Karpas-422 (cell line): ENCODE measurements around the gene ARL4D. TPM values are rescaled to one million over a fixed set of nuclear protein-coding genes. Genes with fewer than 3 reads are reported as not detected.

Source experiments
- DNase-seq: peaks from one replicate; pipeline ENCODE4 v3.0.0-alpha.2; 2015
- H2AFZ ChIP-seq: fragments of 200-600 bp; sonication (generic); 2 replicates; pipeline ENCODE4 v1.6.1; 2014; ENCODE audit warnings: antibody characterized with exemption, low read length, mixed read lengths
- H3K27ac ChIP-seq: fragments of 200-600 bp; sonication (generic); 2 replicates; pipeline ENCODE4 v1.5.1; 2014; ENCODE audit warnings: mild to moderate bottlenecking, low read length, moderate library complexity
- H3K27me3 ChIP-seq: fragments of 200-600 bp; sonication (generic); 2 replicates; pipeline ENCODE4 v1.6.1; 2014; ENCODE audit warnings: low read length, mixed read lengths
- H3K36me3 ChIP-seq: fragments of 200-600 bp; sonication (generic); 2 replicates; pipeline ENCODE4 v1.6.1; 2014; ENCODE audit warnings: low read length, mixed read lengths; ENCODE audit not compliant: insufficient read depth
- H3K4me1 ChIP-seq: fragments of 200-600 bp; sonication (generic); 2 replicates; pipeline ENCODE4 v1.6.1; 2014; ENCODE audit warnings: mild to moderate bottlenecking, low read length, mixed read lengths
- H3K4me2 ChIP-seq: fragments of 200-600 bp; sonication (generic); 2 replicates; pipeline ENCODE4 v1.6.1; 2014; ENCODE audit warnings: low read length, low read depth, mild to moderate bottlenecking; ENCODE audit not compliant: poor library complexity, severe bottlenecking
- H3K4me3 ChIP-seq: fragments of 200-600 bp; sonication (generic); 2 replicates; pipeline ENCODE4 v1.5.1; 2014; ENCODE audit warnings: mild to moderate bottlenecking, antibody characterized with exemption, low read length, mixed read lengths
- H3K79me2 ChIP-seq: fragments of 200-600 bp; sonication (generic); 2 replicates; pipeline ENCODE4 v1.6.1; 2014; ENCODE audit warnings: mild to moderate bottlenecking, low read length, mixed read lengths
- H3K9ac ChIP-seq: fragments of 200-600 bp; sonication (generic); 2 replicates; pipeline ENCODE4 v1.6.0; 2014; ENCODE audit warnings: low read length
- H3K9me2 ChIP-seq: fragments of 200-600 bp; sonication (generic), shearing (Covaris generic); replicated peaks from 2 replicates; pipeline ENCODE4 v1.6.0; 2014; ENCODE audit warnings: mild to moderate bottlenecking, low read length, moderate library complexity; ENCODE audit not compliant: insufficient read depth
- H3K9me3 ChIP-seq: fragments of 300-700, 200-600 bp; sonication (generic); 2 replicates; pipeline ENCODE4 v1.6.1; 2014; ENCODE audit warnings: low read length, mixed read lengths
- H4K20me1 ChIP-seq: fragments of 200-600 bp; sonication (generic); 2 replicates; pipeline ENCODE4 v1.6.1; 2014; ENCODE audit warnings: mild to moderate bottlenecking, antibody characterized with exemption, low read length, low read depth; ENCODE audit not compliant: insufficient read depth
- total RNA-seq: library from RNA; depleted of rRNA; stranded (reverse); fragments of >200 nt; shearing (Covaris generic); gene quantifications from 2 replicates; pipeline ENCODE4 v1.2.3, GENCODE V29; 2014; ENCODE audit warnings: low replicate concordance

Gene ARL4D
- total RNA-seq, 1 experiment from 2014 or later = not detected

DNA sequence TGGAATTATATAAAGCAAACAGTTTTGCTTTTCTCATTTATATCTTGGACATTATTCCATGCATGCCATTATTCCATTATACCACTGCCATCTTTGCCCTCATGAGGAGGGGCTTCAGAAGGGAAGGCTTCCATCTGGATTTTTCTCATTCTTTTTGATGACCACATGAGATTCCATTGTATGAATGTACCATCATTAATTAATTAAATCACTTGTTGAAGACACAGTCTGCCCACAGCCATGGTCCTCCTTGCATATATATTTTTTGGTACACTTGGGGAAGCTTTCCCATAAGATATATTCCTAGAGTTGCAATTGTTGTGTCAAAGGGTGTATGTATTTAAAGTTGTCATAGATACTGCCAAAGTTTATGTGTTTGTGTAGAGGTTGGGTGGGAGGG is 7.1 kb downstream of the ARL4D start:
- H3K79me2 ChIP-seq = no peaks in the 10 kb centered on the region
- no peak overlapping the region for H3K27ac ChIP-seq
- no peaks in the 10 kb centered on the region for H3K36me3 ChIP-seq
- no peaks in the 10 kb centered on the region for H3K9me3 ChIP-seq
- H3K4me3 ChIP-seq = no peak overlapping the region
- H3K4me2 ChIP-seq = no peak overlapping the region
- DNase-seq = peak; percentile 1
- no peaks in the 10 kb centered on the region for H4K20me1 ChIP-seq
- no peaks in the 10 kb centered on the region for H3K9me2 ChIP-seq
- H3K4me1 ChIP-seq = no peaks in the 10 kb centered on the region
- no peaks in the 10 kb centered on the region for H3K27me3 ChIP-seq
- H2AFZ ChIP-seq = no peak overlapping the region
- H3K9ac ChIP-seq = no peak overlapping the region

DNA sequence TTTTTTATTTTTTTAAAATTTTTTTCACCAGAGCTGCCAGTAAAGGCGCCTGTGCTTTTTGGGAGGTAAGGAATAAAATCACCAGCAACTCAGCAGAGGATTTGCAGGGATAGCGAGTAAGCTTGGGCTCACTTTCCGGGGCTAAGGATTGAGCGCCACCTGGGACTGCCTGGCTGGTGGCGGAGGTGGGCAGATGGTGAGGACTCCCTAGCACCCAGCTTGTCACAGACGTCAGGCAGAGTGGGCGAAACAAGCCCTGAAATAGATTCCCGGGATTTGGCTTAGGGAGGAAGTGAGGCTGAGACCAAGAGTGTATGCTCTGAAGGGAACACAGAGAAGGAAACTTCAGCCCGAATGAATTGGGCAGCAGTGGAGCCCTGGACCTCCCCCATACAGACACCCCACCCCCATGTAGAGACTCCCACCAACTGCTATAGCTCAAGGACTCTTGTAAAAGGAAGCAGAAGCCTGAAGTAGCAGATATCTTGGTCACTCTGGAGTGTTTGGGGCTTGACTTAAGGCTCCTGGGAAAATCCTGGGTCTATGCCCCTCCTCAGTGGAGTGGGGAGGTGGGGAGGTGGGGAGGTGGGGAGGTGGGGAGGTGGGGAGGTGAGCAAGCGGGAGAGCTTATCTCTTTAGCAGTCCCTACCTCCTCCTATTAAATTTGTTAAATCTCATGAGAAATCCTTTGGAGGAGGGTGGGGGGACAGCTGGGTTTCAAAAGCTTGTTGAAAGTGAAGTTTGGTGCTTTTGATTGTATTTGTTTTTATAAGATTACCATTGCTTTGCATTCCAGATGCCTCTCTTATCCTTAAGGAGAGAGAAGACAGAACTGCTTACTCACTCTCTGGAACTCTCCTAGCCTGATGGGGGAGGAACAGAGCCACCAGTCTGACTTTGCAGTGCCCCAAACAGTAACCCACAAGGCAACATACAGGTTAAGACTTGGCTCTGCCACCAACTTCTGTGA is 8.2 kb downstream of the ARL4D start:
- H3K4me2 ChIP-seq = no peak overlapping the region

DNA sequence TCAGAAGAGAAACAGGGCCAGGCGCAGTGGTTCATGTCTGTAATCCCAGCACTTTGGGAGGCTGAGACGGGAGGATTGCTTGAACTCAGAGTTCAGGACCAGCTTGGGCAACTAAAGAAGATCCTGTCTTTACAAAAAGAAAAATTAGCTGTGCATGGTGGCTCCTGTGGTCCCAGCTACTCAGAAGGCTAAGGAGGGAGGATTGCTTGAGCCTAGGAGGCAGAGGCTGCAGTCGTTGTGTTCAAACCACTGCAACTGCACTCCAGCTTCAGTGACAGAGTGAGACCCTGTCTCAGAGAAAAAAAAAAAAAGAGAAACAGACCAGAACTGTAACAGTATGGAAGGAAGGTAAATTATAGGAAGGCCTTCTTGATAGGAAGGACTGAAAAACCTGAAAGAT is 10.3 kb downstream of the ARL4D start:
- H3K36me3 ChIP-seq = no peaks in the 10 kb centered on the region
- no peak overlapping the region for H2AFZ ChIP-seq
- H3K4me3 ChIP-seq = no peak overlapping the region
- no peak overlapping the region for H3K4me2 ChIP-seq
- H3K79me2 ChIP-seq = no peaks in the 10 kb centered on the region
- H3K9me3 ChIP-seq = no peaks in the 10 kb centered on the region
- no peak for DNase-seq
- no peaks in the 10 kb centered on the region for H3K27me3 ChIP-seq
- no peak overlapping the region for H3K9ac ChIP-seq
- H4K20me1 ChIP-seq = no peaks in the 10 kb centered on the region
- no peaks in the 10 kb centered on the region for H3K9me2 ChIP-seq
- no peaks in the 10 kb centered on the region for H3K4me1 ChIP-seq
- H3K27ac ChIP-seq = no peak overlapping the region

More for the DNA sequence above, 8.2 kb downstream of the ARL4D start:
- H3K9ac ChIP-seq = no peak overlapping the region
- H2AFZ ChIP-seq = no peak overlapping the region
- H3K36me3 ChIP-seq = no peaks in the 10 kb centered on the region
- H3K4me1 ChIP-seq = no peaks in the 10 kb centered on the region
- H3K79me2 ChIP-seq = no peaks in the 10 kb centered on the region
- no peaks in the 10 kb centered on the region for H3K9me3 ChIP-seq
- no peaks in the 10 kb centered on the region for H3K27me3 ChIP-seq
- no peak overlapping the region for H3K4me3 ChIP-seq
- H3K27ac ChIP-seq = no peak overlapping the region
- DNase-seq = peak; percentile 9
- no peaks in the 10 kb centered on the region for H4K20me1 ChIP-seq
- H3K9me2 ChIP-seq = no peaks in the 10 kb centered on the region

DNA sequence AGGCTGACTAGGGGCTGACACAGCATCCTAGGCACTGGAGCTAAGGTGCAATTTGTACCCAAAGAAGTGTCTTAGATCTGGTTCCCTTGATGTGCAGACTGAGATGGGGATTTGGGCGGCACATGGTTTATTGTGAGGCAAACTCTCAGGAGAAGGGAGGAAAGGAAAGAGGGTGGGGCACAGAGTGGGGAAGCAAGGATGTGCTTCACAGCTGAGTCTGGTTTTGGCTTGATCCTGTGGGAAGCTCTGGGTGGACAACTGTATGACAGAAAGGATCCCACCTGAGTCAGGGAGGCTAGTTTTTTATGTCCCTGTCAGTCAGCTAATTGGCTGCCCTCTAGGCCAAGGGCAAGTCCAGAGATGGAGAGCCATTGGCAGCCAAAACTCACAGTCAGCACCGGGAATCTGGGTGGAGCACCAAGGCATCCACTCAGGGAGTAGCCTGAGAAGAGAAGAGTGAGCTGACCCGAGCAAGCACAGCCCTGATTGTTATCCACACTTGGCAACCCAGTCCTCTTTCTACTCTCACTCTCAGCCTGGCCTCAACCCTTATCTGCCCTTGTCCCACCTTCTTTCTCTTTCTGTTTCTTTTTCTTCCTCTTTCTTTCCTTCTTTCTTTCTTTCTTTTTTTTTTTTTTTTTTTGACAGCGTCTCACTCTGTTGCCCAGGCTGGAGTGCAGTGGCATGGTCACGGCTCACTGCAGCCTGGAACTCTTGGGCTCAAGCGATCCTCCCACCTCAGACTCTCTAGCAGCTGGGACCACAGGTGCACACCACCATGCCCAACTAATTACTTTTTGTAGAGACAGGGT is 12.0 kb downstream of the ARL4D start:
- Histone ChIP-seq H3K9ac (no peak overlapping the region), H3K36me3 (no peaks in the 10 kb centered on the region), H3K79me2 (no peaks in the 10 kb centered on the region), H2AFZ (no peak overlapping the region), H3K4me1 (no peaks in the 10 kb centered on the region), H4K20me1 (no peaks in the 10 kb centered on the region), H3K4me2 (no peak overlapping the region), H3K9me2 (no peaks in the 10 kb centered on the region), H3K4me3 (no peak overlapping the region), H3K27ac (no peak overlapping the region), H3K9me3 (no peaks in the 10 kb centered on the region), H3K27me3 (no peaks in the 10 kb centered on the region)
- no peak for DNase-seq

DNA sequence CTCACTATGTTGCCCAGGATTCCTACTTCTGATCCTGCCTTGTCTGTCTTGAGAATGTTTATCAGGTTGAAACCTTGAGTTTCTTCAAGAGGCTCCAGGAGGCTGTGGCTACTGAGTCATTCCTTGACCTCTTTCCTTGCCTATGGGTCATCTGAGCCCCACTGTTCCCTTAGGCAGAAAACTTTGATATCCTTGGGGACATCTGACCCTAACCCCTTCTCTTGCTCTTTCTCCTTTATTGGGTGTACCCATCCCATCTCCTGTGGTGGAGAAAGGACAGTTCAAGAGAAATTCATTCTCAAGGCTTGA is 12.5 kb downstream of the ARL4D start:
- H4K20me1 ChIP-seq = no peaks in the 10 kb centered on the region

DNA sequence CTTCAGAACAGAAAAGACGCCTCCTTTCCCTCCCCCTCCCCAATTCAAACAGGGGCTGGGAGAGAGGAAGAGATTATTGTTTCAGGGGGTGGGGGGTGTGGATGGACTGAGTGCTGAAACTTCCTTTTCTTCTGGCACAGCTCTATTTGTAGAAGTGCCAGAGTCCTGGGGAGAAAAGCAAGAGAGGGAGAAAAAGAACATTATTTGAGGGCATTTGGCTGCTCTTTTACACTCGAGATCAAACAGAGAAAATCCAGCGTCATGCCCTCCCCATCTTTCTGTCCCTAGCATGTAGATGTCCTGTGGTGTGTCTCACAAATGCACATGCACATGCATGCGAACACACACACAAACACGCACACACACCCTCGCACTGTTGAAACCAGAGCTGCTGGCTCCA is 13.0 kb downstream of the ARL4D start:
- Histone ChIP-seq H3K9me2 (no peaks in the 10 kb centered on the region), H3K79me2 (no peaks in the 10 kb centered on the region), H3K36me3 (no peaks in the 10 kb centered on the region), H2AFZ (no peak overlapping the region), H3K27me3 (no peaks in the 10 kb centered on the region), H3K9me3 (no peaks in the 10 kb centered on the region), H3K4me1 (no peaks in the 10 kb centered on the region), H4K20me1 (no peaks in the 10 kb centered on the region), H3K27ac (no peak overlapping the region), H3K4me2 (no peak overlapping the region), H3K9ac (no peak overlapping the region), H3K4me3 (no peak overlapping the region)
- no peak for DNase-seq

More for the DNA sequence above, 12.5 kb downstream of the ARL4D start:
- Histone ChIP-seq H3K4me1 (no peaks in the 10 kb centered on the region), H2AFZ (no peak overlapping the region), H3K27me3 (no peaks in the 10 kb centered on the region), H3K4me2 (no peak overlapping the region), H3K9me3 (no peaks in the 10 kb centered on the region), H3K27ac (no peak overlapping the region), H3K36me3 (no peaks in the 10 kb centered on the region), H3K9ac (no peak overlapping the region), H3K79me2 (no peaks in the 10 kb centered on the region), H3K9me2 (no peaks in the 10 kb centered on the region), H3K4me3 (no peak overlapping the region)
- no peak for DNase-seq

DNA sequence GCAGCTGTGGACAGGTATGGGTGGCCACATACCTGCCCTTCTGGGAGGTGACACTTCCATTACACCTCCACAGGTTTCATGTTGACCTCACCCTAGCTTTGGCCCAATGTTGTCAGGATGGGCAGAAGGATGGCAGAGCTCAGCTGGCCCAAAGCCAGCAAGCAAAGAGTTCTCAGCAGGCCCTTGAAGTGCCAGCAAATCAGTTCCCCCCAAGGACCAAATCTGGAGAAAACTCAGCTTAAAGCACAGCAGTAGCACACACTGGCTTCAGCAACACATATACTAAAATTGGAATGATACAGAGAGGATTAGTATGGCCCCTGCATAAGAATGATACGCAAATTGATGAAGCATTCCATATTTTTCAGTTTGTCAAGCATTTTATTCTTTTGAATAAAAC is 13.4 kb downstream of the ARL4D start:
- no peak for DNase-seq
- H3K9ac ChIP-seq = no peak overlapping the region
- no peaks in the 10 kb centered on the region for H3K9me3 ChIP-seq
- H3K27me3 ChIP-seq = no peaks in the 10 kb centered on the region
- H3K27ac ChIP-seq = no peak overlapping the region
- no peaks in the 10 kb centered on the region for H3K4me1 ChIP-seq
- no peaks in the 10 kb centered on the region for H3K36me3 ChIP-seq
- no peaks in the 10 kb centered on the region for H4K20me1 ChIP-seq
- H3K4me3 ChIP-seq = no peak overlapping the region
- no peak overlapping the region for H3K4me2 ChIP-seq
- H3K9me2 ChIP-seq = no peaks in the 10 kb centered on the region
- no peak overlapping the region for H2AFZ ChIP-seq
- no peaks in the 10 kb centered on the region for H3K79me2 ChIP-seq
